Ascending aorta (tissue), 2 donors: ENCODE data around the gene FERMT3. TPM values are rescaled to one million over a fixed set of nuclear protein-coding genes. Genes with fewer than 3 reads are reported as not detected.
A peak's percentile ranks its signal among the peaks of the same experiment; 100 is the strongest.

Experiments used
- DNase-seq, 2 donors: peaks; one replicate each; pipeline ENCODE4 v3.0.0-alpha.2; 2019; ENCODE audit warnings: low spot score in 2 of 2
- H3K27ac ChIP-seq, 2 donors: fragments of 200-600 bp; sonication (generic); one replicate each; pipeline ENCODE4 v1.5.1; 2016 to 2017; ENCODE audit warnings: mild to moderate bottlenecking in 1 of 2
- H3K27me3 ChIP-seq: fragments of 200-600 bp; sonication (generic); one replicate; pipeline ENCODE4 v1.5.1; 2017
- H3K36me3 ChIP-seq, 2 donors: fragments of 200-600 bp; sonication (generic); one replicate each; pipeline ENCODE4 v1.5.1; 2016
- H3K4me1 ChIP-seq, 2 donors: fragments of 200-600 bp; sonication (generic); one replicate each; pipeline ENCODE4 v1.5.1; 2016 to 2017; ENCODE audit warnings: mild to moderate bottlenecking in 1 of 2
- H3K4me3 ChIP-seq, 2 donors: fragments of 200-600 bp; sonication (generic); one replicate each; pipeline ENCODE4 v1.5.1; 2016 to 2017; ENCODE audit warnings: mild to moderate bottlenecking in 1 of 2
- H3K9me3 ChIP-seq, 2 donors: fragments of 200-600 bp; sonication (generic); one replicate each; pipeline ENCODE4 v1.5.1; 2016
- CTCF ChIP-seq, 3 experiments: fragments of 200-600 bp in 2 of 3; fragments of 450-650 bp in 1 of 3; sonication (generic) in 2 of 3; IDR thresholded peaks; one replicate each; pipeline ENCODE4 v1.5.1; 2016 to 2019; ENCODE audit warnings: antibody characterized with exemption in 3 of 3, mild to moderate bottlenecking in 1 of 3, moderate library complexity in 1 of 3
- intact Hi-C: fragments of 100-400 bp; cut with DNase I; formaldehyde crosslinking; loops from one replicate; pipeline ENCODE4 v1.15.1; 2023
- total RNA-seq: library from RNA; depleted of rRNA; stranded (reverse); fragments of >200 nt; gene quantifications from one replicate; pipeline ENCODE4 v1.1.0, GENCODE V29; 2016

Gene FERMT3
- total RNA-seq, 1 donor from 2014 or later, result 55.2 TPM

GRCh38 chr11:64251016-64251752, 44.7 kb downstream of the FERMT3 start, which contains the start of gene PLCB3:
Gene PLCB3 (plus strand): TSS chr11:64251530. CDS start chr11:64251650, 120 bp downstream.
- peaks cover 15 to 29% of the 10 kb centered on the region in 2 donors for H3K4me1 ChIP-seq
- no peaks in the 10 kb centered on the region for H3K27me3 ChIP-seq
- DNase-seq, result no peak
- intact Hi-C loops, result loop anchor here (1.0 kb wide), 2 partner anchors 18 to 53 kb away; no protein-coding TSS in a partner anchor
- no peaks in the 10 kb centered on the region for H3K9me3 ChIP-seq
- peak; percentile 67 to 82 (median 73) for TF ChIP-seq CTCF (IDR thresholded peaks at IDR 0.05)
- peak within 1 kb of the TSS; percentile 53 to 68 for H3K27ac ChIP-seq
- H3K36me3 ChIP-seq, result peaks cover 17 to 19% of the 10 kb centered on the region in 2 donors
- peak within 1 kb of the TSS; percentile 74 to 86 for H3K4me3 ChIP-seq

- peaks cover 22 to 24% of the 10 kb centered on the region in 2 donors for H3K36me3 ChIP-seq
- no peaks in the 10 kb centered on the region for H3K27me3 ChIP-seq
- H3K27ac ChIP-seq, result peak overlapping the region; percentile 53 to 68
- intact Hi-C loops, result loop anchor here (1.0 kb wide), 2 partner anchors 18 to 53 kb away; no protein-coding TSS in a partner anchor
- H3K9me3 ChIP-seq, result no peaks in the 10 kb centered on the region
- H3K4me1 ChIP-seq, result peaks cover 15 to 29% of the 10 kb centered on the region in 2 donors
- H3K4me3 ChIP-seq, result peak overlapping the region; percentile 74 to 86
- no peak for DNase-seq
- TF ChIP-seq CTCF (IDR thresholded peaks at IDR 0.05), result no peak
Measured at GRCh38 chr11:64251753-64252002, 45.2 kb downstream of the FERMT3 start.

GRCh38 chr11:64252003-64252872, 45.7 kb downstream of the FERMT3 start:
- H3K36me3 ChIP-seq, result peaks cover 26 to 30% of the 10 kb centered on the region in 2 donors
- TF ChIP-seq CTCF (IDR thresholded peaks at IDR 0.05), result peak in 2 of 3 experiments; percentile 26 to 40
- intact Hi-C loops, result no loop called here

GRCh38 chr11:64253043-64253442, 46.5 kb downstream of the FERMT3 start:
- no peak for TF ChIP-seq CTCF (IDR thresholded peaks at IDR 0.05)
- peaks cover 7 to 25% of the 10 kb centered on the region in 2 donors for H3K4me1 ChIP-seq
- intact Hi-C loops, result no loop called here
- DNase-seq, result no peak
- H3K27ac ChIP-seq, result peak overlapping the region; percentile 53 to 68
- H3K9me3 ChIP-seq, result no peaks in the 10 kb centered on the region
- H3K27me3 ChIP-seq, result no peaks in the 10 kb centered on the region
- peak overlapping the region; percentile 74 to 86 for H3K4me3 ChIP-seq
- H3K36me3 ChIP-seq, result peaks cover 29 to 35% of the 10 kb centered on the region in 2 donors

More at GRCh38 chr11:64252003-64252872, 45.7 kb downstream of the FERMT3 start:
- H3K4me1 ChIP-seq, result peaks cover 12 to 29% of the 10 kb centered on the region in 2 donors
- DNase-seq, result no peak
- no peaks in the 10 kb centered on the region for H3K9me3 ChIP-seq
- H3K27ac ChIP-seq, result peak overlapping the region; percentile 53 to 68
- no peaks in the 10 kb centered on the region for H3K27me3 ChIP-seq
- peak overlapping the region; percentile 74 to 86 for H3K4me3 ChIP-seq

GRCh38 chr11:64253481-64253880, 47.0 kb downstream of the FERMT3 start:
- Histone ChIP-seq H3K4me1 (peaks cover 7 to 25% of the 10 kb centered on the region in 2 donors), H3K27ac (peak overlapping the region; percentile 45 to 53), H3K36me3 (peaks cover 33 to 39% of the 10 kb centered on the region in 2 donors), H3K9me3 (no peaks in the 10 kb centered on the region), H3K27me3 (no peaks in the 10 kb centered on the region), H3K4me3 (peak overlapping the region in 1 of 2 donors; percentile 74)
- intact Hi-C loops, result no loop called here
- no peak for DNase-seq
- TF ChIP-seq CTCF (IDR thresholded peaks at IDR 0.05), result no peak
